GM10847 (cell line): Measurements from ENCODE around the gene CENPH.

Source experiments
- POLR2A ChIP-seq: IDR thresholded peaks from 2 replicates; pipeline ENCODE4 v1.6.1; 2011; ENCODE audit not compliant: insufficient read length; ENCODE audit errors: extremely low read depth

Gene CENPH

GRCh38 chr5:69202497-69202896, 13.1 kb downstream of the CENPH start:
- no peak for TF ChIP-seq POLR2A

- TF ChIP-seq POLR2A = no peak
Measured at GRCh38 chr5:69206528-69207190, 17.3 kb downstream of the CENPH start.

DNA sequence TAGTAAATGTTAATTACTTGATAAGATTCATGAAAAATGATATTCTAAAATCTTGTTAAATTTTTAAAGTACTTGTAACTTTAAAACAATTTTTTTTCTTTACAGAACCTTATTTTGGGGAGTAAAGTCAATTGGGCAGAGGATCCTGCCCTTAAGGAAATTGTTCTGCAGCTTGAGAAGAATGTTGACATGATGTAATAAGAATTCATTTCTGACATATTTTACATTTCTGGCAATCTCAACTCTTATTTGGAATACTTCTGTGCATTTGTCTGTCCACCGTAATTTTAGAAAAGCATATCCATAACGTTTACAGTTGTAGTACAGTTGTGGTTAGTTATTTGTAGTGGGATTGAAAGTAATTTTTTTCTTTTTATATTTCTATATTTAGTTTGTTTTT, 20.2 kb downstream of the CENPH start:
- no peak for TF ChIP-seq POLR2A

- no peak for TF ChIP-seq POLR2A
Measured at GRCh38 chr5:69211200-69211599, 21.8 kb downstream of the CENPH start.

DNA sequence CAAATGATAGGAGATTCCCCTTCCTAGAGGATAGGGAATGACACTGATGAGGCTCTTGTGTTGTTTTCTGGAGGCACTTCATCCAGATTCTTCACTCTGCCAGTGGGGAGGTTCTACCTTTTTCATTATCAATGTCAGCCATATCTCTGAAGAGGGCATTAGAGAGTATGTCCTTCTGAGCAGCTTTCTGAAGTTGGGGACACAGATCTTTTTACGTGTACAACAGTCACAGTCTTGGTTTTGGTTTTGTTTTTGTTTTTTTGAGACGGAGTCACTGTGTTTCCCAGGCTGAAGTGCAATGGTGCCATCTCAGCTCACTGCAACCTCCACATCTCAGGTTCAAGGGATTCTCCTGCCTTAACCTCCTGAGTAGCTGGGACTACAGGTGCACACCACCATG, 22.6 kb downstream of the CENPH start:
- TF ChIP-seq POLR2A = no peak

DNA sequence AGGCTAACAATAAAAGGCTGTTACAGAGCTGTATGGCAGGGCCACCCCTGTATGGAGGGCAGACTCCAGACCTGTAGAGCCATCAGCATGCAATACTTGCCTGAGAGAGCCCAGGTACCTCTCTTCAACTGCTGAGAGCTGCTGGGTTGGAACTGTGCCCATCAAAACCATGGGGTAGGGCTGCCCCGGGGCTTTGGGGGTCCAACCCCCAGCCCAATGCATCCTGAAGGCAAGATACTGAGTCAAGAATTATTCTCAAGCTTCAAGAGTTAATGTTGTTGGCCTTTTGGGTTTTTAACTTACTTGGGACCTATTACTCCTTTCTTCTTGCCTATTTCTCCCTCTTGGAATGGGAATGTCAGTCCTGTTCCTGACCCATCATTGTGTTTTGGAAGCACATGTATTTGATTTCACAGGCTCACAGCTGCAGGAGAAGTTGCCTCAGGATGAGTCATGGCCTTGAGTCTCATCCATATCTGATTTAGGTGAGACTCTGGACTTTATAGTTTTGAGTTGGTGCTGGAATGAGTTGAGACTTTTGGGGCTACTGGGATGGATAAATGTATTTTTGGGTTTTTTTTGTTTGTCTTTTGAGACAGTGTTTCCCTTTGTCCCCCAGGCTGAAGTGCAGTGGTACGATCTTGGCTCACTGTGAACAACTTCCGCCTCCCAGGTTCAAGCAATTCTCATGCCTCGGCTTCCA, 24.3 kb downstream of the CENPH start:
- no peak for TF ChIP-seq POLR2A

DNA sequence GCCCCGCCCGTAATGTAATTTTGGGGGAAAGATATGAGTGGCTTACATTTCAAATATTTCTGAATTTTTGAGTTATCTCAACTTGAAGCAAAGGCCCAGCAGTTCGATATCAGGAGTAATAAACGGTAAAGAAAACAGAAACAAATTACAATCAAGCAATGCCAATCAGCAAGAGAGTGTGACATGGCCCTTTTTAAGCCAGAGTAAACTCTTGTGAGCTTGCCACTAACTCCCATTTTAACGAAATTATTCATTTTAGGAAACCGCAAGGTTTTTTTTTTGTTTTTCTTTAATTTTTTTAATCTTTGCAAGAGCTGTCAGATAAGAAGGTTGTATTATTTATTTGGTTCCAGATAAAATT, 27.7 kb downstream of the CENPH start:
- no peak for TF ChIP-seq POLR2A

- peak; percentile 54 for TF ChIP-seq POLR2A
Measured at GRCh38 chr5:69217548-69218526, 28.5 kb downstream of the CENPH start.

GRCh38 chr5:69219939-69220338, 30.6 kb downstream of the CENPH start:
- TF ChIP-seq POLR2A = no peak

- TF ChIP-seq POLR2A = no peak
Measured at GRCh38 chr5:69224520-69224919, 35.1 kb downstream of the CENPH start.

GRCh38 chr5:69225860-69226259, 36.5 kb downstream of the CENPH start:
- TF ChIP-seq POLR2A = no peak

DNA sequence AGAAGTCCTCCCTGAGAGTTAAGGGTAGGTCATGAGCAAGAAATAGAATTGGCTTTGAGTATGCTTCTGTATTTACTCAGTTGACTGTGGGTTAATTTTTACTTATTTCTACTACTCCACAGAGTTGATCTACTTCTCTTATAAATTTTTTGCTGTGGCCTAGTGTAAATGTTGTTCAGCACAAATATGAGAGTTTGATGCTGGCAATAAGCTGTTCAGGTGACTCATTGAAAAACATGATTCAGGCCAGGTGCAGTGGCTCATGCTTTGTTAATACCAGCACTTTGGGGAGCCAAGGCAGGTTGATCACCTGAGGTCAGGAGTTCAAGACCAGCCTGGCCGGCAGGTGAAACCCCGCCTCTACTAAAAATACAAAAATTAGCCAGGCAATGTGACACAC, 40.8 kb downstream of the CENPH start:
- TF ChIP-seq POLR2A = no peak

DNA sequence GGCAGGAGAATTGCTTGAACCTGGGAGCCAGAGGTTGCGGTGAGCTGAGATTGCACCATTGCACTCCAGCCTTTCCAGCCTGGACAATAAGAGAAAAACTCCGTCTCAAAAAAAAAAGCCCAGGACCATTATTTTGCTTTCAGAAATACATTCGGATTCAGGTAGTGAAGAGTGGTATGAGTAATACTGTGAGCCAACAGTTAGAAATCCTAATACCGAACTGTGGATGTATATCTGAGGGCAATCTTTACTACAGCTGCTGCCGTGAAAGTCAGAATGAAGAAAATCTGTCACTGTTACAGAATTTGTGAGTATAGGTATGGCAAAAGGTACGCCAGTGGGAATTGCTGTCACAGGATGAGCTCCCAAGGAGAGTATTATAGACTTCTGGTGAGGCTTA, 41.9 kb downstream of the CENPH start:
- TF ChIP-seq POLR2A = no peak

DNA sequence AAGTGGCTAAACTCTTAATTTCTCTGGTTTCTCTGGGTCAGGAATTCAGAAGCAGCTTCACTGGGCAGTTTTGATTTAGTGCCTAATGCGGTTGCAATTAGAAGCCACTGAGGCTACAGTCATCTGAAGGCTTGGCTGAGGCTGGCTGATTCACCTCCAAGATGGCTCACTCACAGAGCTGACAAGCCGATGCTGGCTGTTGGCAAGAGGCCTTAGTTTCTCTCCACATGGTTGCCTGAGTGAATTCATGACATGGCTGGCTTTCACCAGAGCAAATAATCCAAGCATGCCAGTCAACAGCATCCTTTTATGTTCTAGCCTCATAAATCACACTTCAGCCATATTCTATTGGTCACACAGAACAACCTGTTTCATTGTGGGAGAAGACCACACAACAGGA, 42.5 kb downstream of the CENPH start:
- TF ChIP-seq POLR2A = no peak

GRCh38 chr5:69234457-69235268, 45.3 kb downstream of the CENPH start, which contains the start of gene CDK7:
TSS of gene CDK7 (plus strand) at chr5:69234886. CDS start at chr5:69234976, 90 bp downstream.
- peak; percentile 62 for TF ChIP-seq POLR2A
